ENCODE measurements around the gene PLCE1. TPM values are rescaled to one million over a fixed set of nuclear protein-coding genes. Genes with fewer than 3 reads are reported as not detected.

PLCE1 gene
- total and polyA plus RNA-seq, 2 donors (not counting 3 experiments of a cell fraction or from before 2014, with no cell fraction given), result 0.01 to 0.04 TPM

DNA sequence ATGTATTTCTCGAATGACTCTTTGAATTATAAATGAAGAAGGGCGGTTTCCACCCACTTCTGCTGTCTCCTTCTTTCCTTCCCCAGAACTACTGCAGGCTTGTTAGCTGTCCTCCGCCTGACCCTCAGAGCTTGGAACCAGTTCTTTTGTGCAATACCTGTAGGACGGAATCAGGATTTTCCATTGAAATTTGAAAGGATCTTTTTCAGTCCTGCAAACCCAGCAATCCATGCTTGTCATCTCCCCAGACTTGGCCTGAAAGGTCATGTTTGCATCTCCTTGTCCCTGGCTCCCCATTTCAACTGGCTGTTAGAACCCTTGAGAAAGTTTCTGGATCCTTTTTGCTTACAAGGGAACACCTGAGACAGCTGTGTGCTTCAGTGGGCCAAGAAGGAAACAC lies 47.5 kb downstream of the PLCE1 start:
- H3K79me2 ChIP-seq (ENCODE audit: control insufficient read depth, insufficient read depth, low read length), result no peaks in the 10 kb centered on the region
- DNase-seq (ENCODE audit: low read depth, low spot score), result no peak
- H4K20me1 ChIP-seq (replicated peaks; ENCODE audit: control insufficient read depth, extremely low read depth, insufficient read depth, low read length), result no peaks in the 10 kb centered on the region
- H2AFZ ChIP-seq (ENCODE audit: low read depth, low read length), result no peak overlapping the region
- CTCF ChIA-PET, result no interaction called here
- no peaks in the 10 kb centered on the region for H3K9me1 ChIP-seq (replicated peaks; ENCODE audit: control insufficient read depth, extremely low read depth, insufficient read depth, low read length)
- intact Hi-C loops (cut with micrococcal nuclease), result no loop called here
- no peak for FAIRE-seq
- H3K9ac ChIP-seq (replicated peaks; ENCODE audit: extremely low read depth, insufficient read depth, low read length), result no peak overlapping the region
- BruUV-seq (replicated peaks), result no TSS peak
- H3K9me3 ChIP-seq (replicated peaks; ENCODE audit: control insufficient read depth, insufficient read depth, low read length), result no peaks in the 10 kb centered on the region
- no peak overlapping the region for H3K4me2 ChIP-seq (ENCODE audit: insufficient read depth, low read length)
- TF ChIP-seq, protein P1, sequence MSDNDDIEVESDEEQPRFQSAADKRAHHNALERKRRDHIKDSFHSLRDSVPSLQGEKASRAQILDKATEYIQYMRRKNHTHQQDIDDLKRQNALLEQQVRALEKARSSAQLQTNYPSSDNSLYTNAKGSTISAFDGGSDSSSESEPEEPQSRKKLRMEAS (IDR thresholded peaks at IDR 0.05; ENCODE audit: insufficient read depth, insufficient read length), result no peak
- H3K4me3 ChIP-seq (replicated peaks in 1 of 3; ENCODE audit: insufficient read depth in 1 of 3, low read depth in 1 of 3, low read length in 3 of 3), result no peak overlapping the region
- POLR2A ChIA-PET, result no interaction called here
- dilution Hi-C loops (cut with MboI; ENCODE audit: extremely low pct_ligation_motif_present, low sequenced_read_pairs), result no loop called here
- no peak overlapping the region for H3K27ac ChIP-seq (ENCODE audit: insufficient read depth, low read depth, low read length)
- H3K27me3 ChIP-seq (ENCODE audit: control insufficient read depth in 2 of 2, insufficient read depth in 2 of 2, low read length in 2 of 2), result no peaks in the 10 kb centered on the region
- no peaks in the 10 kb centered on the region for H3K4me1 ChIP-seq (ENCODE audit: control insufficient read depth, extremely low read depth, insufficient read depth, low read length)
- H3K36me3 ChIP-seq (ENCODE audit: control insufficient read depth in 2 of 2, extremely low read depth in 1 of 2, insufficient read depth in 2 of 2, low read length in 2 of 2), result no peaks in the 10 kb centered on the region

DNA sequence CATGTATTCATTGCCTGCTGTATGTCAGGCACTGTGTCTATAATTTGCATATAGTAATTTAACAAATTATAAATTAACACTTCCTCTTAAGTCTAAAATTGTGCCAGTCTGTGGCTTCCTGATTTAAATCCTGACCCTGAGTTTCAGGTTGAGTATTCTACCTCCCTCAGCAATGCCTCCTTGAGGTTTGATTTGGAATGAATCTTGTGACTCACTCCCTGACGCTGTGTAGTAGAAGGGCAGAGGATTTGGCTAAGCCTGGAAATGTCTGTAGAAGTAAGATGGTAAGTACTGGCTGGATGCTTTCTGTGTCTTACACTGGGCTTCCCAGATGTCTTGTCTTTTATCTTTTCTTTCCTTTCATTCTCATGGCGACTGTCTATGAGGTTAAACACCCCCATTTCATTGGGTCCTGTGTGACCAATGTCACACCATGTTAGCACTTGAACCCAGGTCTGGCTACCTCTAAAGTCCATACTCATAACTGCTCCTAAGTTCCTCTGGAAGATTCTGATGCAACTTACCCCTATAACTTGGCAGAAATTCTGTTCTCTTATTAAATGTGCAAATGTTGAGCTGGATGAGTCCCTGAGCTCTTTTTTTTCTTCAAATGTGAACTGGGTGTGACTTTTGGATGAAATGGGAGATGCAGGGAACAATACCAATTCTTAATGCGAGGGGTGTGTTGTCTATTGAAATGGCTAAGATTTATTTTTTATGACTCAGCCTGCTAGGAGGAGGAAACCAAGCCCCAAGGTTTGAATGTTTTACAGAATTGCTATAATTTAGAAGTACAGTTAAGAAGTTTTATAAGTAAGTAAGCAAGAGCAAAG lies 48.5 kb downstream of the PLCE1 start:
- dilution Hi-C loops (cut with MboI; ENCODE audit: extremely low pct_ligation_motif_present, low sequenced_read_pairs) (no loop called here), intact Hi-C loops (cut with micrococcal nuclease) (no loop called here)
- Histone ChIP-seq H3K4me3 (replicated peaks in 1 of 3; ENCODE audit: insufficient read depth in 1 of 3, low read depth in 1 of 3, low read length in 3 of 3) (no peak overlapping the region), H3K27me3 (ENCODE audit: control insufficient read depth in 2 of 2, insufficient read depth in 2 of 2, low read length in 2 of 2) (no peaks in the 10 kb centered on the region), H3K36me3 (ENCODE audit: control insufficient read depth in 2 of 2, extremely low read depth in 1 of 2, insufficient read depth in 2 of 2, low read length in 2 of 2) (no peaks in the 10 kb centered on the region), H3K9ac (replicated peaks; ENCODE audit: extremely low read depth, insufficient read depth, low read length) (no peak overlapping the region), H4K20me1 (replicated peaks; ENCODE audit: control insufficient read depth, extremely low read depth, insufficient read depth, low read length) (no peaks in the 10 kb centered on the region), H3K9me3 (replicated peaks; ENCODE audit: control insufficient read depth, insufficient read depth, low read length) (no peaks in the 10 kb centered on the region), H3K9me1 (replicated peaks; ENCODE audit: control insufficient read depth, extremely low read depth, insufficient read depth, low read length) (no peaks in the 10 kb centered on the region), H3K4me1 (ENCODE audit: control insufficient read depth, extremely low read depth, insufficient read depth, low read length) (no peaks in the 10 kb centered on the region), H3K79me2 (ENCODE audit: control insufficient read depth, insufficient read depth, low read length) (no peaks in the 10 kb centered on the region), H2AFZ (ENCODE audit: low read depth, low read length) (no peak overlapping the region), H3K4me2 (ENCODE audit: insufficient read depth, low read length) (no peak overlapping the region), H3K27ac (ENCODE audit: insufficient read depth, low read depth, low read length) (no peak overlapping the region)
- BruUV-seq (replicated peaks), result no TSS peak
- no peak for TF ChIP-seq FOS (IDR thresholded peaks at IDR 0.05; ENCODE audit: borderline replicate concordance, insufficient read depth, low read length)
- TF ChIP-seq MYC (IDR thresholded peaks at IDR 0.05; ENCODE audit: low read depth, low read length), result no peak
- no peak for TF ChIP-seq POLR2AphosphoS5 (IDR thresholded peaks at IDR 0.05; ENCODE audit: insufficient read depth, low read depth, low read length)
- no peak for TF ChIP-seq GATA2 (IDR thresholded peaks at IDR 0.05; ENCODE audit: insufficient read depth, insufficient read length, low read depth, low read length)
- no peak for DNase-seq (ENCODE audit: low read depth, low spot score)
- ChIA-PET POLR2A (no interaction called here), CTCF (no interaction called here)
- no peak for FAIRE-seq

Data from endothelial cell of umbilical vein (primary cell).